HFFc6 (cell line): ENCODE data around the gene ZNF385A. TPM values are rescaled to one million over a fixed set of nuclear protein-coding genes. Genes with fewer than 3 reads are reported as not detected.

Experiments
- DNase-seq: peaks from one replicate; pipeline ENCODE4 v3.0.0-alpha.2; 2018
- H3K27ac Mint-ChIP-seq: 2 replicates; pipeline ENCODE4 v1.8.0; 2020; ENCODE audit warnings: mild to moderate bottlenecking, mixed read lengths
- H3K27me3 Mint-ChIP-seq: 2 replicates; pipeline ENCODE4 v1.8.0; 2021; ENCODE audit warnings: mild to moderate bottlenecking, moderate library complexity, mixed read lengths; ENCODE audit not compliant: insufficient read depth
- H3K36me3 Mint-ChIP-seq: 2 replicates; pipeline ENCODE4 v1.8.0; 2021; ENCODE audit warnings: low read depth, mixed read lengths
- H3K4me1 Mint-ChIP-seq: 2 replicates; pipeline ENCODE4 v1.8.0; 2020; ENCODE audit warnings: low read depth, mixed read lengths
- H3K4me3 Mint-ChIP-seq: 2 replicates; pipeline ENCODE4 v1.8.0; 2020; ENCODE audit warnings: mild to moderate bottlenecking, moderate library complexity, mixed read lengths
- H3K9me3 Mint-ChIP-seq: 2 replicates; pipeline ENCODE4 v1.8.0; 2020; ENCODE audit warnings: mild to moderate bottlenecking, mixed read lengths
- CTCF ChIP-seq: fragments of 200-600 bp; sonication (generic); IDR thresholded peaks from 2 replicates; pipeline ENCODE4 v1.5.0; 2021; ENCODE audit warnings: antibody characterized with exemption, mild to moderate bottlenecking
- total RNA-seq, 6 experiments: library from RNA; stranded (reverse); fragmentation: NEBNext Ultra II Directional; extraction: Animal tissue kit (Norgen Biotek cat#: 25700); gene quantifications; 2 replicates in 1 of 6; 3 replicates in 5 of 6; pipeline ENCODE4 v1.2.3, GENCODE V29; 2021

ZNF385A gene
- total RNA-seq, 6 experiments from 2014 or later = 4.0 to 7.4 (median 6.1) TPM

- H3K4me1 Mint-ChIP-seq = peaks cover 41% of the 10 kb centered on the region
- peak overlapping the region; percentile 77 for H3K27ac Mint-ChIP-seq
- H3K4me3 Mint-ChIP-seq = no peak overlapping the region
- H3K27me3 Mint-ChIP-seq = peaks cover 3% of the 10 kb centered on the region
- no peak for DNase-seq
- H3K36me3 Mint-ChIP-seq = peaks cover 43% of the 10 kb centered on the region
- no peak for TF ChIP-seq CTCF
- no peaks in the 10 kb centered on the region for H3K9me3 Mint-ChIP-seq
These were observed 22.8 kb upstream of the ZNF385A start for GRCh38 chr12:54407183-54407905.

GRCh38 chr12:54405573-54405972, 21.0 kb upstream of the ZNF385A start:
- Mint-ChIP-seq H3K9me3 (no peaks in the 10 kb centered on the region), H3K4me1 (peaks cover 25% of the 10 kb centered on the region), H3K36me3 (peaks cover 37% of the 10 kb centered on the region), H3K27me3 (peaks cover 3% of the 10 kb centered on the region), H3K27ac (0 out of 2 replicates have a peak overlapping the region, but pooled peaks have one; percentile 51), H3K4me3 (no peak overlapping the region)
- no peak for TF ChIP-seq CTCF
- no peak for DNase-seq

GRCh38 chr12:54405106-54405505, 20.6 kb upstream of the ZNF385A start:
- Mint-ChIP-seq H3K27me3 (peaks cover 3% of the 10 kb centered on the region), H3K4me3 (no peak overlapping the region), H3K9me3 (no peaks in the 10 kb centered on the region), H3K36me3 (peaks cover 40% of the 10 kb centered on the region), H3K4me1 (peaks cover 25% of the 10 kb centered on the region), H3K27ac (no peak overlapping the region)
- no peak for DNase-seq
- no peak for TF ChIP-seq CTCF

- H3K9me3 Mint-ChIP-seq = no peaks in the 10 kb centered on the region
These were observed 19.8 kb upstream of the ZNF385A start for GRCh38 chr12:54404061-54405004.

More at GRCh38 chr12:54404061-54405004, 19.8 kb upstream of the ZNF385A start:
- Mint-ChIP-seq H3K27me3 (peaks cover 3% of the 10 kb centered on the region), H3K27ac (peak overlapping the region; percentile 84), H3K36me3 (peaks cover 44% of the 10 kb centered on the region), H3K4me3 (no peak overlapping the region), H3K4me1 (peaks cover 27% of the 10 kb centered on the region)
- peak; percentile 41 for DNase-seq
- peak; percentile 99 for TF ChIP-seq CTCF
